Fibroblast of mammary gland (primary cell): ENCODE data around the gene HHIPL1.
A peak's percentile ranks its signal among the peaks of the same experiment; 100 is the strongest.

Experiments used
- DNase-seq: peaks from one replicate; pipeline ENCODE4 v3.0.0-alpha.2; 2010; ENCODE audit warnings: low read depth
- H3K4me3 ChIP-seq: 2 replicates; pipeline ENCODE4 v1.5.1; 2011; ENCODE audit warnings: low read depth, mild to moderate bottlenecking, low read length, moderate library complexity; ENCODE audit not compliant: control insufficient read depth
- TF ChIP-seq, protein P1 (sequence below): conservative IDR thresholded peaks from 2 replicates; pipeline ENCODE4 v1.5.1; 2011; ENCODE audit warnings: low read depth, low read length, inconsistent platforms; ENCODE audit not compliant: control insufficient read depth, insufficient read depth

The HHIPL1 gene

DNA sequence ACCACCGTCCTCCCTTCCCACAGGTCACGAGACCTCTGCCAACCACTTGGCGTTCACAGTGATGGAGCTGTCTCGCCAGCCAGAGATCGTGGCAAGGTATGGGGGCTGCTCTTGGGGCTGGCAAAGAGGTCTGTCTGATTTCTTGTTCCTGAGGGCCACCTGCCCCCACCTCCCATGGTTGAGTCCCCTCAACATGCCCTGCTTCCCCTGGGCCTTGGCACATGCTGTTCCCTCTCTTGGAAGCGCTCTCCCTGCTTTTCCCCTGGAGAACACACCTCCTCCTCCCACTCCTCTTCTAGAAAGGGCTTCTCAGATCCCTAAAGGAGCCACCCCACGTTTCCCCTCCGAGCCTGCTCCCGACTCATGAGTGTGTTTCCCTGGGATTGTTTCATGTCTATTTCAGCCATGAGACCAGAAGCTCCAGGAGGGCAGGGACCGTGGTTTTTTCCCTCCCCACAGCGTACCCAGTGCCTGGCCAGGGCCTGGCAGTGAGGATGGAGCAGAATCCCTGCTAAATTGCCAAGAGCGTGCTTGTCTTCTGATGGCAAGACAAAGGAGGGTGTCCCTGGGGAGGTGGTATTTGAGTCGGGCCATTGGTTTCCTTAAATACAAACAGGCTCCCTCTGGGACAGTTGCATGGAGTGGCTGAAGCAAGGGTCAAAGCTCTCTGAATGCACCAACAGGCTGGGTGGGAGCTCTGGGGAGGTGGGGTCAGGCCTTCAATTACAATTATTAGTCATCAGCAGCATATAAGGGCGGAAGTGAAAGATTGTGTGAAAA, 73.3 kb downstream of the HHIPL1 start:
- TF ChIP-seq, protein P1, sequence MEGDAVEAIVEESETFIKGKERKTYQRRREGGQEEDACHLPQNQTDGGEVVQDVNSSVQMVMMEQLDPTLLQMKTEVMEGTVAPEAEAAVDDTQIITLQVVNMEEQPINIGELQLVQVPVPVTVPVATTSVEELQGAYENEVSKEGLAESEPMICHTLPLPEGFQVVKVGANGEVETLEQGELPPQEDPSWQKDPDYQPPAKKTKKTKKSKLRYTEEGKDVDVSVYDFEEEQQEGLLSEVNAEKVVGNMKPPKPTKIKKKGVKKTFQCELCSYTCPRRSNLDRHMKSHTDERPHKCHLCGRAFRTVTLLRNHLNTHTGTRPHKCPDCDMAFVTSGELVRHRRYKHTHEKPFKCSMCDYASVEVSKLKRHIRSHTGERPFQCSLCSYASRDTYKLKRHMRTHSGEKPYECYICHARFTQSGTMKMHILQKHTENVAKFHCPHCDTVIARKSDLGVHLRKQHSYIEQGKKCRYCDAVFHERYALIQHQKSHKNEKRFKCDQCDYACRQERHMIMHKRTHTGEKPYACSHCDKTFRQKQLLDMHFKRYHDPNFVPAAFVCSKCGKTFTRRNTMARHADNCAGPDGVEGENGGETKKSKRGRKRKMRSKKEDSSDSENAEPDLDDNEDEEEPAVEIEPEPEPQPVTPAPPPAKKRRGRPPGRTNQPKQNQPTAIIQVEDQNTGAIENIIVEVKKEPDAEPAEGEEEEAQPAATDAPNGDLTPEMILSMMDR, result no peak
- no peak overlapping the region for H3K4me3 ChIP-seq
- no peak for DNase-seq

DNA sequence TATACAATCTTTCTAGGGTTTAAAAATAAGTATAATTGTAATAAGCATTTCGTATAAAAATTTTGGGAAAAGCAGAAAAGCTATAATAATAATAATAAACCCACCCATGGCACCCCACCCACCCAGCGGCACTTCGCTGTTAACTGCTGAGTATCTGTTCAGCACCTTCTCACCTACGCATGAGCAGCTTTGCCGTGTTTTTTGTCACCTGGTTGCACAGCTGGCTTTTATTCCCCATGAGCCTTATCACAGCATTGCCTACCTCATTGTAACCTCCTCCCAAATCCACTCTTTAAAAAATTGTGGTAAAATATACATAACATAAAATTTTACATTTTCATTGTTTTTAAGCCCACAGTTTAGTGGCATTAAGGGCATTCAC, 73.9 kb downstream of the HHIPL1 start:
- H3K4me3 ChIP-seq, result no peak overlapping the region
- TF ChIP-seq, protein P1, result no peak
- no peak for DNase-seq

DNA sequence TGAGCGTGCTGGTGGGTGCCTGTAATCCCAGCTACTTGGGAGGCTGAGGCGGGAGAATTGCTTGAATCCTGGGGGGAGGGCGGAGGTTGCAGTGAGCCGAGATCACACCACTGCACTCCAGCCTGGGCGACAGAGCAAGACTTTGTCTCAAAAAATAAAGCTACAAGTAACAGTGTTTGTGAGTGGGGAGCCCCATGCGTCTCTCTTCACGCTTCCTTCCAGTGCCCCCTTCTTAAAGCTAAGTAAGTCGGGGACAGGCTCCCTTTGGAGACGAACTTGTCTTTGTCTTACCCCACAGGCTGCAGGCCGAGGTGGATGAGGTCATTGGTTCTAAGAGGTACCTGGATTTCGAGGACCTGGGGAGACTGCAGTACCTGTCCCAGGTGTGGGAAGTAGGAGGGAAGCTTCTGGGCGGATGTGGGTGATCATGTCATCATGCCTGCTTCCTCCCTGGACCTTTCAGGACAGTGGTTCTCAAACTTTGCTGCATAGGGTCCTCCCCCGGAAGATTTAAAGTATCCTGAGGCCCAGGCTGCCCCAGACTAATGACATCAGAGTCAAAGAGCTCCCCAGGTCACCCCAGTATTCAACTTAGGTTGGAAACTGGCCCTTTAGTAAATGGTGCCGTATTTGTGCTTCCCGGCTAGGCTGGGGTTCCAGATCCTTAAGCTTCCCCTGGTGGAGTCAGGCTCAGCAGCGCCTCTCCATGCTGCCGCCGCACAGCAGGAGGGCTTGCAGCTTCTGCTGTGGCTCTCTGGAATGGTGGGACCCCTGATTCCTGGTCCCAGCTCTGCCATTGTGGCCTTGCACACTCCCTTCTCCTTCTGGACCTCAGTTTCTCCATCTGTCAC, 76.2 kb downstream of the HHIPL1 start:
- no peak for DNase-seq
- TF ChIP-seq, protein P1, result no peak
- H3K4me3 ChIP-seq, result no peak overlapping the region

DNA sequence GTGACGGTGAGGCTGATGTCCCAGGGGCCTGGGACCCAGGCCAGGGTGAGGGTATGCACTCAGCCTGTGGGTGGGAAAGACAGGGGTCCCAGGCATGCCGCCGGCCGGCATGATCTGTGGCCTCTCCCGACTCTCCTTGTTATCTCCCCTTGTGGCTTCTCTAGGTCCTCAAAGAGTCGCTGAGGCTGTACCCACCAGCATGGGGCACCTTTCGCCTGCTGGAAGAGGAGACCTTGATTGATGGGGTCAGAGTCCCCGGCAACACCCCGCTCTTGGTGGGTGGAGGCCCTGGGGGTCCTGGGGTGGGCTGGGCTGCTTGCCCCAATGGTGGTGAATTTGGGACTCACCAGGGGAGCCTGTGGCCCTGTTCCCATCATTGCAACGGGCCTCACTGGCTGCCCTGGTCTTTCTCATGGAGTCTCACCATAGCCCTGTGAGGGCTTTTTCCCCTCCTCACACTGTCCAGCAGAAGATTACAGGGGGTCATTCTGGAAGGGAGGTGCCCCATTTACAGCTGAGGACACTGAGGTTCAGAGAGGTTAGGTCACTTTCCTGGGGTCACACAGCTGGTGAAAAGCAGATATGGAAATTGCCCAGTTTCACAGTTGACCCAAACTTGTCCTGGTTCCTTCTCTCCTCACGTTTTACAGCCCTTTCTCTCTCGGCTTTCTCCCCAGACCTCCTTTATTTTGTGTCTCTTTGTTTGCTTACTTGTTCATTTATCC, 77.0 kb downstream of the HHIPL1 start:
- TF ChIP-seq, protein P1, result no peak
- DNase-seq, result no peak
- H3K4me3 ChIP-seq, result no peak overlapping the region

DNA sequence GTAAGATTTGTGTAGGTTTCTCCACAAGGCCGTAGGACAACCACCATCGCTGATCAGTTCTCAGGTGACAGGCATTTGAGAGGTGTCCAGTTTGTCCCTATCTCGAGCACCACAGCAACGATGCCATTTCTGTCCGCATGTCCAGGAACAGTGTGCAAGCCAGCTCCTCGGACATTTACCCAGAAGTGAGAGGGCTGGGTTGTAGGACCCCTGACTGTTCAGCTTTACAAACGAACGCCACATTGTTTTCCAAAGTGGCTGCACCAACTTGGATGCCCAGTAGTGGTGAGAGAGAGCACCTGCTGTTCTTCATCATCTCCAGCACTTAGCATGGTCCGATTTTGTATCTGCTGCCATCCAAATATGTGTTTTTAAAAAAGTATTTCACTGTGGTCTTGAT, 77.8 kb downstream of the HHIPL1 start:
- TF ChIP-seq, protein P1, result no peak
- no peak overlapping the region for H3K4me3 ChIP-seq
- DNase-seq, result no peak

DNA sequence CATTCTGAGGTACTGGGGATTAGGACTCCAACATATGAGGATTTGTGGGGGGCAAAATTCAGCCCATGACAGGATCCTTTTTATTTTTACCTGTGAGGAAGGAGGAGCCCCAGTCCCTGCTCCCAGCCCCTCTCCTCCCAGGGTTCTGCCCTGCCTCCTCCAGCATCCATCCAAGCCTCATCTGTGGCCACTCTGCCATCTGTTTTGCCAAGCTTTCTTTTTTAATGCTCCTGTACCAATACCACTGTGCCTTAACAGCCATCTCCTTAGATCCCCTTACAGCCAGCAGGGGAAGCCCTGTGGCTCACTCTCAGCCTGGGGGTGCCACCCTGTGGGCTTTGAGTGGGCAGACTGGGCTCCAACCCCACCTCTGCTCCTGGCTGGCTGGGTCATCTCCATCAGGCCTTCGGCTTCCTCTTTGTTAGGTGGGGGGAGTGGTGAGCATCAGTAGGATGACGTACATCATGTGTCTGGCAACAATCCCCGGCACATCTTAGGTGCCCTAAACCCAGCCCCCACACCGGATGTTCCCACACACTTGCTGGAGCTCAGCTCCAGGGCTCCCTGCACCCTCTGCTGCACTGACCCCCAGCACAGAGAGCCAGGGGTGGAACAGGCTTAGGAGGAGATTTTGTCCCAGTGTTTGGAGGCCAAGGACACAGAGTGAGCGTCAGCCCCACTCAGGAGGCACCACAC, 79.4 kb downstream of the HHIPL1 start:
- no peak overlapping the region for H3K4me3 ChIP-seq
- TF ChIP-seq, protein P1, result no peak
- peak; percentile 34 for DNase-seq
